GM23338 (cell line): ENCODE data around the gene EFHC2.

Experiments used
- CTCF ChIP-seq, 2 experiments: fragments of 200-600 bp in 1 of 2; sonication (generic) in 1 of 2; conservative IDR thresholded peaks; 2 replicates each; pipeline versions ENCODE4 v1.5.1 to v1.6.1; 2016 to 2017; ENCODE audit warnings: antibody characterized with exemption in 2 of 2, low read depth in 2 of 2, mild to moderate bottlenecking in 2 of 2, moderate library complexity in 1 of 2
- EZH2 ChIP-seq: fragments of 200-600 bp; sonication (generic); IDR thresholded peaks from one replicate; pipeline ENCODE4 v1.8.0; 2017; ENCODE audit warnings: antibody characterized with exemption, mild to moderate bottlenecking, low read depth; ENCODE audit not compliant: unreplicated experiment
- POLR2AphosphoS5 ChIP-seq: IDR thresholded peaks from 2 replicates; pipeline ENCODE4 v1.6.1; 2016; ENCODE audit warnings: antibody characterized with exemption, low read depth

GRCh38 chrX:44308869-44309268 lies 34.6 kb downstream of the EFHC2 start:
- no peak for TF ChIP-seq EZH2
- no peak for TF ChIP-seq CTCF (conservative IDR thresholded peaks at IDR 0.05; ENCODE audit: low read depth in 2 of 2)
- no peak for TF ChIP-seq POLR2AphosphoS5
